IPS DF 4.7 (cell line): ENCODE results near the gene PLA2G4A.

Experiments used
- DNase-seq: peaks from one replicate; pipeline ENCODE4 v3.0.0-alpha.2; 2013; ENCODE audit warnings: low spot score; ENCODE audit errors: extremely low read depth

Gene PLA2G4A

DNA sequence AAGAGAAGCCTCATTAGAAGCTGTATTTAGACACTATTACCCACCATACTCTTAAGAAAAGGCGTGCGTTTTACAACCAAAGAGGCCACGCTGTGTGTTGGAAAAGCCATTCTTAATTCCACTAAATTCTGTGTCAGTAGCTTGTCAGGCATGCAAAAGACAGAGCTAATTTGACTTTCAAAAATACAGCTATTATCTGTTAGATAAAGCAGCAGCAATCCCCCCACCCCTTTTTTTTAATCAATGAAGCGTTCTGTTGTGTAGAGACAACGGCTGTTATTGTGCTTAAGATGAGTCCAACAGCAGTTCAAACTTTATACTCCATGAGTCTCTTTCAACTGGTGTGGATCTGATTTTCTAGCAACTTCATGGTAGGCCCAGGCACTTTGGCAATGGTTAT, 43.5 kb downstream of the PLA2G4A start:
- no peak for DNase-seq

DNA sequence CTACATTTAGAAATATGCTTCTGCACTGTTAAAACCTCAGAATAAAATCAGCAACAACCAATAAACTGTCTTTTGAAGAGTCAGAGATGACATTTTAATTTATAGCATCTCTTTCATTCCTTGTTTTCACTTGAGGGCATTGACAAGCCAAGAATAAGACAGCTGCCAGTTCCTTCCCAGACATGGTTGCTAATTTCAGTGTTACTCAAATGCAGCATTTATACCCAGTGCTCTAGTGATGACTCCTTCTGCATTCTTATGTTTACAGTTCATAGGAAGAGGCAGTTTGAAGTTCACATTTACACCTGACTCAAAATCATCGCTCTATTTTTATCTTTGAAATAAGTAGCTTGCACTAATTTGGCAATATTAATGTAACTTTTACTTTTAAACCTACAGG, 44.9 kb downstream of the PLA2G4A start:
- DNase-seq, result no peak

DNA sequence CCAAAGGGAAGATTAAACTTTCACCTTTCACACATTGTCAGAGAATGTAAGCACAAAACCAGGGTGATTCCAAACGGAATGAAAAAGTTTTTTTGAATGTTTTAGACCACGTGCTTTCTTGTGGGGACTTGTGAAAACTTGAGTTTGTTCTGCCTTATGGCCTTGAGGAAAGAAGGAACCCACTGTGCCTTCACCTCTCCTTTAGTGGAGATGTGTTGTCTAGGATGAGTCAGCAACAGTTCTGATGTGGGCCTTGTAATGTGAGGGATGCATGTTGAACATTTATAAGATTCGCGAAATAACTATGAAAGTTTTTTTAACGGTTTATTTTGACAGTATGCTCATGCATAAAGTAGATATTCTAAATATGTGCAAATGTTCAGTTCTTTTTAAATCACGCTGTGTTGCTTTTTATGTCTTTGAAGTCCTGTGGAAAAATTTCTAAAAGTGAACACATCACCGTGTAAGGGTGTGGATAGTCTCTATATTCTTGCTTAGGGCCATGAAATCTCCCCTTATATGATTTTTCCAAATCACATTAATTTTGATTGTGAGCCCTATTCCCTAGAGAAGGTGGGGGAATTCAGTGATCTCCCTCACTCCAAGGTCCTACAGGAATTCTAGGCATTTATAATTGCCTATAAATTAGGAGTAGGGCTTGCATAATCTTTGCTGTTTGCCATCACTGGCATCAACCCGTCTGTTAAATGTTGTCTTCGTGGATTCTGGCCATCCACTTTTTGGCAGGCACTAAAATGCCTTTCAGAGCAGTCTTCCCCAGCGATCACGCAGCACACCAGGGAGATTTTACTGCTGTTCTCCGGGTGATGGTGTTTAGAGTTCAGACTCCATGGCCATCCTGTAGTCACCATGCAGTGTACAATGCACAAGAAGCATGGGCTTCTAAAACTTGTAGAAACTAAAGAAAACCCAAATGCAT, 47.4 kb downstream of the PLA2G4A start:
- DNase-seq, result no peak

DNA sequence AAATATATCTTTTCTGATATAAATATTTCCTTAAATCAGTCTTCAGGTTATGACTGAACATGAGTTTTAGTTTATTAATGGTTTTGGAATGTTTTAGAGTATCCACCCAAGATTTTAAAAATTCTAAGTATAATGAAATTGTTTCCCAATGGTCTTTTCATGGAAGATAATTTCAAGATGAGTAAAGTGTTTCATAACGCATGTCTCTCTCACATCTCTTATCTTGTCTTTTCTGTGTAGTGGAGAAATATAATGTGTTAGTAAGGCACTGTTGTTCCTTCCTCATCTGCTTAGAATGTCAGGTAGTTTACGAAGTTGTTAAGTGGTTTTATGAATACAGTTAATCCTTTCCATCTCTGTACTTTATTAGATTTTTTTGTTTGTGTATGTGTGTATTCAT, 49.6 kb downstream of the PLA2G4A start:
- DNase-seq, result no peak

DNA sequence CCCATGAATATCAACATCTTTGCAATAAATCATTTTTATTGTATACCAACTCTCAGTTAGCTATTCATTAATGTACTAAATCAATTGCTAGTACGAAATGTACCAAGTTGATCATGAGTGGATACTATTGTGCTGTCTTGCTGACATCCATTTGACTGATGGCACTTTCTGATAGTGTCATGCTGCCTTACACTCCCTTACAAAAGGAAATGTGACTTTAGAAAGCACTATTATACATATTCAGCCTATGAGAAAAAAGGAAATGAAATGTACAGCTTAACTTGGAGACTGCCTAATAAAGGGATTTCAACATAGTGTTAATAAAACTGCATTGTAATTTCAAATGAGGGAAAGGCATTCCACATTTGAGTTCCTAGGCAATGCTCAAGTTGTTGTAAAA, 52.2 kb downstream of the PLA2G4A start:
- DNase-seq, result no peak

DNA sequence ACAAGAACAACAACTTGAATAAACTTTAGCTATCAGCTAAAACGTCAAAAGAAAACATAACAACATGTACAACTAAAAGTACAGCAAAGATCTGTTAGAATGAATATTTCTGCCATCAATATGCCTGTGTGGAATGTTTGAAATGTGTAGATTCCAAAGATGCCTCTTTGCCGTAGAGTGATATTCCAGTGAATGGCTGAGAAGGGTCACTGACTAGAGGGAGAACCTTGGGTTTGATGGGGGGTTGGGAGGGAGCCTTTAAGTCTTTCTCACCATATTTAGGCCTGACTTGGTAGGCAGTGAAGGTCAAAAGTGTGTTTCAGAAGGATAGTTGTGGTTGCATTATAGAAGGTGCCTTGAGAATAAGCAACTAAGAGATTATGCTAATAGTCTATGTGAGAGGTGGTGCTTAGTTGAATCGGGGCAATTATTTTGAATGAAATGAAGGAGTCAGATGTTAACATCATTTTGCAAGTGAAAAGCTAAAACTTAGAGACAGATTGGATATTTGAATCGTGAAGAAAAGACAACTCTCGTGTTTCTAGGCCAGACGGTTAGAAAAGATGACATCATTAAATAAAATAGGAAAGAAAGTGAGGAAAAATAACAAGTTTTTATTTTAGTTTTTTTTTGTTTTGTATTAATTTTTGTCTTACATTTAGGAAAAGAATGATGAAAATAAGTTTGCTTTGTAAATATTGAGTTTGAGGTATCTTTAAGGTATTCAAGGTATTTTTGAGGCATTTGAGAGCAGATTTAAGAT, 53.8 kb downstream of the PLA2G4A start:
- no peak for DNase-seq

DNA sequence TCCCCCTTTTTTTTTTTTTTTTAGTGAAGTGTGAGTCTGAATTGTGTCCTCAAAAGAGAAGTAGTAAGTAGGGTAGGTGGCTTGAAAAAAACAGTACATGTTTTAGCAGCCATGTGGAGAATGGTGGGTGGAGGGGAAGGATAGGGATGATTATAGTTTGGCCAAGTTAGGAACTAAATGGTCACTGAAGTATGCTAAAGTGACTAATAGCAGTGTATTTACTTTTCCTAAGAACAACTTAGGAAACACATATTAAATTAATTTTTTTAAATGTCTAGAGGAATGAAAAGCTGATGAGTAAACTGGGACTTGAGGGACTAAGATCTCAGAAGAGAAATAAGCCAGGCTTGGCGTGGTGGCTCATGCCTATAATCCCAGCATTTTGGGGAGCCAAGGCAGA, 55.5 kb downstream of the PLA2G4A start:
- DNase-seq, result no peak

DNA sequence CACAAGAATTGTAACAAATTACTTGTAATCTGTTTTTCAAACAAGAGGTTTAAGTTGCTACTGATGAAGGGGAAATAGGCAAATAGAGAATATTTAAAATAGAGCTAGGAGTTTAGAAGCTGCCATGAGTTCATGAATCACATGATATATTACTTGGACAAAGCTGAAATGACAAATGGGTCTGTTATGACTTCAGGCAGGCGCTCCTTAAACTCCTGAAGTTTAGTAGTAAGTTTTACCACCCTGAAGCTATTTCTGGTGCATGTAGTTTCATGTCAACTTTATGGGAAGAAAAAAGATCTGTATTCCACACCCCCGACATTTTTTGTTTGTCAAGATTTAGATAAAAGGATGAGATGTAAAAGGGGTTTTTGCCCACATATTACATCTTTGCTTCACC, 58.5 kb downstream of the PLA2G4A start:
- DNase-seq, result no peak

DNA sequence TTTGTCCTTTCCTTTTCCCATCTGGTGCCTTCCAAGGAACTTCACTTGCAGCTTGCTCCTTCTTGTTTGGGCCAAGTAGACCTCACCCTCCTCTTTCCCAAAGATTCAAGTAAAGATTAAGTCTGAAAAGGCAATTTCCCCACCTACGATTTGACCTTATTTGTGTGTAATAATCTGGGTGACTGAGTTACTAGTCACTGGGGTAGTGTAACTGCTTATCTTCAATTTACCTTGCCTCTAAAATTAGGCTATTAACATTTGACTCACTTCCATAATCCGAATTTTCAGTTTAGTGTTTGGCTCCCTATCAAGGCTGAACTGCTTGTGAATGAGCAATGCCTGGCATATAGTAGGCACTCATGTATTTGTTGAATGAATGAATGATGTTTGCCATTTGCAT, 59.6 kb downstream of the PLA2G4A start:
- DNase-seq, result no peak

DNA sequence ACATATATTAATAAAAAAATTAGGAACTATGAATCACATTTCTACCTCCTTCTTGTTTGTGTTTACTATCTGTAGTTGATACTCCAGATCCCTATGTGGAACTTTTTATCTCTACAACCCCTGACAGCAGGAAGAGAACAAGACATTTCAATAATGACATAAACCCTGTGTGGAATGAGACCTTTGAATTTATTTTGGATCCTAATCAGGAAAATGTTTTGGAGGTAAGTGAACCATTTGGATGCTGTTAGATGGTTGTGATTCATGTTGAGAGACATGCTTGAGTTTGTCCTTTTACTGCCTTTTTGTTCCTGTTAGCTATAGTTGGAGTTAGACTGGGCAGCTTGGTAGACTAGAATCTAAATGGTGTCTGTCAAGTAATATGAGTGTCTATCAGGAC, 64.2 kb downstream of the PLA2G4A start:
- no peak for DNase-seq

DNA sequence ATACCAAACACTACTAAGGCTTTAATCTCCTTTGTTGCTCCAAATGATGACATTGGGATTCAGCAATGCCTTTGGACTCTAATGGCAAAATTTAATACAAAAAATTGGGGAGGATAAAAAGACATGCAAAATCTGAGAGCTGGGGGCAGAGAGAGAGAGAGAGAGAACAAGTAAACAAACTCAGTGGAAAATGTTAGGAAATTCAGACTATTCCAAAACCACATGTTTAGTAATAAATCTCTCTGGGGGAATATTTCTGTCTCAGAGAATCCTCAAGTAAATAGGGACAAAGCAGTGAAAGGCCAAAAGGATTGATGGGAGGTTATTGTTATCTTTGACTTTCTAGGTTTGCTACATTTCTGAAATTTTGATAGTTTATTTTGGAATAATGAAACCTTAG, 65.7 kb downstream of the PLA2G4A start:
- no peak for DNase-seq

DNA sequence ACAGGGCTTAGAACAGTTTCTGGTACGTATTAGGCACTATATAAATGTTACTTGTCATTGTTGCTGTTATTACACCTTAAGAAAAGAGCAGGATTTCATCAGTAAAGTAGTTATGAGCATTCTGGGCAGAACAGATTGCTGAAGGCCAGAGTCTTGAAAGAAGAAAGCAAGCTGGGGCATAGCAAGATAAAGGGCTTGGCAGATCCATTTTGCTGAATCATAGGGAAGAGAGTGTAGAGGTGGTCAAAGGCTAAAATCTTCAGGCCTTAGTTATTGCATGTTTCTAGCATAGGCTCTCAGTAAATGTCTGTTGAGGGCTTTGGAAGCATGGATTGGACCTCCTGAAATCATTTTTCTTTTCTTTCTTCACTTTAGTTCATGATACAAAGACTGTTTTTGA, 67.5 kb downstream of the PLA2G4A start:
- DNase-seq, result no peak

DNA sequence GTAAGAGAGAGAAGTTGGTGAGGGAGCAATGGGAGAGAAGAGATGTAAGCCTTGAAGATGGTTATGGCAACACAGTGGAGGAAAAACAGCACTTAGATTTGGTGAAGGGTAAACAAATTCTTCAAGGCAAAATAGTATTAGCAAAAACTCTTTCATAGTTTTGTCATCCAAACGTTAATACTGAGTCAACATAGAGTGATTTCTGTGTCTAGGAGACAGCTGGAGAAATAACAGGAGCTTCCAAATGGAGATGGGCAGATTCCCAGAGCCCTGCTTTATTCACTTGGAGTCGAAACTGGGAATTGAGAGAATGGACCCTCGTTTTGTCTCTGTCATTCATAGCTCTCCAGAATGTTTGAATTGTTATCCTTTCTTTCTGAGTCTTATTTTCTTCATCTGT, 68.3 kb downstream of the PLA2G4A start:
- DNase-seq, result no peak

DNA sequence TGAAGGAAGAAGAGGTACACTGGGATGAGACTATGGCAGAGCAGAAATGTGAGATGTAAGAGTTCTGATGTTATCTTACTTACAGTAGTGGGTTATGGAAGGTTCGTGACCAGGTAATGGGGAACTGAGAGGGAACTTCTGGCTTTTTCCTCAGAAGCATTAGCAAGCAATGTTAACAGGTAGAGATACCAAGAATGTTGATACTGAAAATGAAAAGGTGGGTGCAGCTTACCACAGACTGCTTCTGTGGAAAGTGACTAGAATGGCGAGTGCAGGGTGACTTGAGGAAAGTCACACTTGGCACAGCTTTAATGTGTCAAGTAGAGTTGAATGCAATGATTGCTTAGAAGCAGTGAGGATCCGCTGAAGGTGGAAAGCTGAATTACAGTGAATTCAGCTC, 70.8 kb downstream of the PLA2G4A start:
- DNase-seq, result no peak

DNA sequence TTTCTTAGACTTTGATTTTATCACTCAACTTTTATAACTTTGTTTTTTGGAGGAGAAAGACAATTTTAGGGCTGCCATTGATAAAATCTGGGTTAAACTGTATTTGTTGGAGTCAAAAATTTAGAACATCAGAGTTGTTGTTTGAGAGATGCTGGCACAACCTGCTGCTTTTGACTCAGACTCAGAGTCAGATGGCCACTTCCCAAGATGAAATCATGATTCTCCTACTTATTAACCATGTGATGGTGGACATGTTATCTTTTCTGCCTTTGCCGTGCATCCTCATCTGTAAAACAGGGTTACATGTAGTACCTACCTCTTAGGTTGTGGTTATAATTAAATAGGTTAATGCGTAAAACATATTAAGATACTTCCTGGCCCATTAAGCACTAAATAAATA, 71.2 kb downstream of the PLA2G4A start:
- DNase-seq, result no peak

DNA sequence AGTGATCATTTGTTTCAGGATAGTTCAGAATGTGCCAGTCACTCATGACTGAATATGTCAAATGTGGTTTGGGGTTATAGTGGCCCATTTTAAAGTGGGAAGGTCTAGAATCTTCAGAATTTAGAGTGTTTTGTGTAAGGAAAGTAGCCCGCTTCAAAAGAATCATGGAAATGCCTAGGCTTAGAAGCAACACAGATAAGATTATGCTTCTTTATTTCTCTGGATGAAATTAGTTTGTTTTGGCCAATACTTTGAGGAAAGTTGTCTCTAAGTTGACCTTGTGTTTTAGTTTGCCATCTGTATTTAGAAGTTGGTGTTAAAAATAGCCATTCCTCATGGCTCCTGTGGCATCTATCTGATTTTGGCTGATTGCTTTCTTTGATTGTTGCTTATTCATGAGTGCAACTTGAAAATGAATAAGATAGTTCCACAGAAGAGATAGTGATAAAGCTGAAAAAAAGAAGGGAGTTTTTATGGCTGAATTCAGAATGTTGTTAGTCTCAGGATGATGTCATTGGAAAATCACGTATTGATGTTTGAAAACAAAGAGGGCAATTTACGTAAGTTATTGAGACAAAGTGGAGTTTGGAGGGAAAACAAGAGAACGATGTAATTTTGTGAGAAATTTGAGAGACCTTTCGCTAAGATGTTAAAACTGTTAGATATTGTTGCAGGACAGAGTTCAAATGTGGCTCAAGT, 71.9 kb downstream of the PLA2G4A start:
- DNase-seq, result no peak

DNA sequence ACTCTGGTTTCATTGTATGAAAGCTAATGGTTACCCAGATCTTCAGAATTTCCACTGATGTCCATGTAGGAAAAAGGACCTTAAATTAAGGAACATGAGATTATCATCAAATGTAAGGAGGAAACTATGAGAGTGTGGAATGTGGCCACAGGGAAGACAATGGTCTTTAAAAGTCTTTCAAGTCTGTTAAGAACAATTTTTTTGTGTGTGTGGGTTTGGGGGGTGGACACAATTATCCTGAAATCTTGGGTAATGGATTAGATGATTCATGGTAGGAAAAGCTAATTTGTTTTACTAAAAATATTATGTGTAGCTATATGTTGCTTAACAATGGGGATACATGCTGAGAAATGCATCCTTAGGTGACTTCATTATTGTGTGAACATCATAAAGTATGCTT, 72.9 kb downstream of the PLA2G4A start:
- no peak for DNase-seq

DNA sequence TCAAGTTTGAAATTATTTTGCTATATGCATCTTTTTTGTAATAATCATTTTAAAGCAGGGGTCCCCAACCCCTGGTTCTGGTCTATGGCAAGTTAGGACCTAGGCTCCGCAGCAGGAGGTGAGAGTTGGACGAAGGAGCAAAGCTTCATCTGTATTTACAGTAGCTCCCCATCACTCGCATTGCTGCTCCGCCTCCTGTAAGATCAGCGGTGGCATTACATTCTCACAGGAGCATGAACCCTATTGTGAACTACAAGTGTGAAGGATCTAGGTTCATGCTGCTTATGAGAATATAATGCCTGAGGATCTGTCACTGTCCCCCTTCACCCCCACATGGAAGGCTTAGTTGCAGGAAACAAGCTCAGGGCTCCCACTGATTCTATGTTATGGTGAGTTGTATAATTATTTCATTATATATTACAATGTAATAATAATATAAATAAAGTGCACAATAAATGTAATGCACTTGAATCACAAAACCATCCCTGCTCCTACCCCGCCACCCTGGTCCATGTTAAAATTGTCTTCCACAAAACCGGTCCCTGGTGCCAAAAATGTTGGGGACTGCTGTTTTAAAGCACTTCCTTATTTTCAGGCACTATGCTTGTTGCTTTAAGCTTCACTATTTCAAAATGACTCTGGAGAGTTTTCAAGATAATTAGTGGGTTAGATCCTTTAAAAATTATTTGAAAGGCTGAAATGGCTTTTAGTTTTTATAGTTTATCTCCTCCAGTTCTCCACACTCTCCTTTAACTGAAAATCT, 74.8 kb downstream of the PLA2G4A start:
- no peak for DNase-seq

DNA sequence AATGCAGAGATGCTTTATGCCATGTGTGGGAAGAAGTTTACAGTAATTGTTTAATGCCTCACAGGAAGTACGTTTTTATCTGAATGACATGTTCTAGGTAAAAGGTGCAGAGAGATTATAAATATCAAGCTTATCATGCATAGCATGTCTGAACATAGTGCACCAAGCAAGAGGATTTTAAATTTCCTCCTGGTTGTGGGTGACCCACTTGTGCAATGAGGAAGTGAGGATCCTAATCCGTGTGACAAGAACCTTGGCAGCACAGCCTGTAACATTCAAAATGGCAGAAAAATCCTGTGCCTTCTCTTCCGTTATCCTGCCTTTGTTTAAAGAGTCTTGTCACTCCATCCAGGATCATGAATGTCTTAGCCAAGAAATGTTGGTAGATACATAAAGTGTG, 75.6 kb downstream of the PLA2G4A start:
- no peak for DNase-seq

DNA sequence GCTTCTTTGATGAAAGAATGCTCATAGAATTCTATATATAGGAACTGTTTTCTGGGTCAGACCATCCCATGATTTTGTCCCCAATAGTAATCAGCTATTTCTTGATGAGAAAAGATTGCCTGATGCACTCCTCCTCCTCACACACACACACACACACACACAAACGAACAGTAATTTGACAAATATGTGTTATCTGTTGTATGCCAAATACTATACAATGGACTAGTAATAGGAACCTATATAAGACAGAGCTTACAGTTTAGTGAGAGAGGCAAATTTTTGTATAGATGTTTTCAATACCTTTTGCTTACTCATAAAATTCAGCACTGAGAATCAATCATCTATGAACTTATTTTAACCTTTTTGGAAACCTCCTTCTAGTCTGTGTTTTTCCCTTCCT, 76.8 kb downstream of the PLA2G4A start:
- no peak for DNase-seq

DNA sequence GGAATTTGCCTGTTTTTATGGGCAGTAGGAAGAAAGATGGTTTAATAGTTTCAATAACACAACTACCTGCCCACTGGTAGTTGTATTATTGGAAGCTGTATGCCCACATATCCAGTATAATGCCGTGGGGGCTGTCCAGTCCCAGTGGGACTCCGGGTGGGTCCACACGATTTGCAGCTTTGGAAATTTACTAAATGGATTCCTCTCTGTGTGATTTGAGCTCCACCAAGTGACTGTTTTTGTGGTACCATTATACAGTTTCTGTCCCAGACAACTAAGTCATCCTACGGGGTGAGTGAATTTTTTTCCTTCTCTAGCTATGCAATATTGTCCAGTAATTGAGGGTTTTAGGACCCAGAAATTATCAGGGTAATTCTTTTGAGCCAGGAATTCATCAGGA, 86.8 kb downstream of the PLA2G4A start:
- DNase-seq, result no peak
